H1 (cell line): Measurements from ENCODE around the gene TMUB2. TPM values are rescaled to one million over a fixed set of nuclear protein-coding genes. Genes with fewer than 3 reads are reported as not detected.

Experiments
- CTCF ChIA-PET: fragments of 300-600 bp; sonication (Branson Sonifier 250); formaldehyde crosslinking; loops from one replicate; lab custom pipeline; 2021; ENCODE audit not compliant: partially characterized antibody; lab: Charles Lee
- POLR2A ChIA-PET: fragments of 300-600 bp; sonication (Branson Sonifier 250); formaldehyde crosslinking; loops from one replicate; lab custom pipeline; 2021; ENCODE audit warnings: inconsistent platforms; ENCODE audit not compliant: partially characterized antibody; lab: Charles Lee
- DNase-seq, 2 experiments: peaks; one replicate each; pipeline versions ENCODE4 v3.0.0 to v3.0.0-alpha.2; 2010 to 2022; ENCODE audit warnings: low spot score in 2 of 2, low read depth in 1 of 2, mixed read lengths in 1 of 2
- FAIRE-seq: peaks from 2 replicates; lab custom pipeline; 2011; peaks lifted over from hg19 to GRCh38; lab: Jason Lieb, UNC
- H2AFZ ChIP-seq: 2 replicates; pipeline ENCODE4 v1.8.1; 2012; ENCODE audit warnings: low read length, inconsistent platforms
- H2AK5ac ChIP-seq: 2 replicates; pipeline ENCODE4 v1.6.1; 2013; ENCODE audit warnings: low read depth, low read length
- H2BK120ac ChIP-seq: replicated peaks from 2 replicates; pipeline ENCODE3; 2013; ENCODE audit warnings: low read depth, low read length, inconsistent platforms
- H2BK12ac ChIP-seq: 2 replicates; pipeline ENCODE4 v1.6.1; 2013; ENCODE audit warnings: low read depth, low read length
- H2BK15ac ChIP-seq: 2 replicates; pipeline ENCODE4 v1.6.1; 2013; ENCODE audit warnings: low read length
- H2BK20ac ChIP-seq: 2 replicates; pipeline ENCODE4 v1.6.1; 2013; ENCODE audit warnings: low read length
- H2BK5ac ChIP-seq: 2 replicates; pipeline ENCODE4 v1.6.1; 2013; ENCODE audit warnings: low read depth, low read length
- H3K14ac ChIP-seq: 2 replicates; pipeline ENCODE4 v1.6.1; 2013; ENCODE audit warnings: inconsistent platforms; ENCODE audit not compliant: insufficient read length
- H3K18ac ChIP-seq: 2 replicates; pipeline ENCODE4 v1.6.1; 2013; ENCODE audit warnings: low read length; ENCODE audit errors: extremely low read depth
- H3K23ac ChIP-seq: 2 replicates; pipeline ENCODE4 v1.6.1; 2013; ENCODE audit warnings: inconsistent platforms; ENCODE audit not compliant: insufficient read length
- H3K23me2 ChIP-seq: 2 replicates; pipeline ENCODE4 v1.6.1; 2013; ENCODE audit warnings: low read depth, low read length
- H3K27ac ChIP-seq: 2 replicates; pipeline ENCODE4 v1.6.1; 2011; ENCODE audit warnings: low read depth, low read length, inconsistent platforms
- H3K27me3 ChIP-seq, 4 experiments: replicated peaks in 1 of 4; 1 replicate in 1 of 4; 2 replicates in 3 of 4; pipeline versions ENCODE4 v1.6.1 to v1.8.1; 2011 to 2013; ENCODE audit warnings: low read length in 3 of 4, mild to moderate bottlenecking in 3 of 4, inconsistent platforms in 2 of 4, mixed read lengths in 2 of 4, moderate library complexity in 1 of 4; ENCODE audit not compliant: control insufficient read depth in 3 of 4, insufficient read depth in 3 of 4; ENCODE audit errors: extremely low read depth in 1 of 4
- H3K36me3 ChIP-seq, 4 experiments: 2 replicates each; pipeline versions ENCODE4 v1.6.1 to v1.8.1; 2011 to 2013; ENCODE audit warnings: mild to moderate bottlenecking in 4 of 4, low read length in 3 of 4, moderate library complexity in 2 of 4, control low read depth in 1 of 4, inconsistent platforms in 1 of 4; ENCODE audit not compliant: insufficient read depth in 4 of 4, control insufficient read depth in 2 of 4
- H3K4ac ChIP-seq: replicated peaks from 2 replicates; pipeline ENCODE3; 2013; ENCODE audit warnings: low read length, low read depth, mixed read lengths, inconsistent platforms; ENCODE audit not compliant: insufficient read length
- H3K4me1 ChIP-seq, 4 experiments: replicated peaks in 1 of 4; 1 replicate in 1 of 4; 2 replicates in 3 of 4; pipeline versions ENCODE4 v1.6.1 to v1.8.1; 2011 to 2013; ENCODE audit warnings: low read length in 3 of 4, inconsistent platforms in 2 of 4, mixed read lengths in 1 of 4; ENCODE audit not compliant: insufficient read depth in 4 of 4, control insufficient read depth in 3 of 4
- H3K4me2 ChIP-seq, 2 experiments: 2 replicates each; pipeline versions ENCODE4 v1.6.1 to v1.8.1; 2011 to 2013; ENCODE audit warnings: low read depth in 2 of 2, low read length in 2 of 2, control low read depth in 1 of 2, inconsistent platforms in 1 of 2, mild to moderate bottlenecking in 1 of 2; ENCODE audit not compliant: insufficient read depth in 1 of 2
- H3K4me3 ChIP-seq, 4 experiments: fragments of 200-600, 300-600 bp in 1 of 4; sonication (generic), shearing (Covaris generic), sonication (Bioruptor Twin) in 1 of 4; 2 replicates each; pipeline versions ENCODE4 v1.5.1 to v1.8.1; 2011 to 2016; ENCODE audit warnings: low read length in 4 of 4, low read depth in 3 of 4, control low read depth in 2 of 4, inconsistent platforms in 2 of 4, mild to moderate bottlenecking in 2 of 4, mixed read lengths in 1 of 4, moderate library complexity in 1 of 4; ENCODE audit not compliant: insufficient read depth in 2 of 4; ENCODE audit errors: extremely low read depth in 1 of 4
- H3K56ac ChIP-seq: replicated peaks from 2 replicates; pipeline ENCODE3; 2013; ENCODE audit warnings: low read depth, mild to moderate bottlenecking, mixed read lengths, low read length, inconsistent platforms; ENCODE audit not compliant: insufficient read length
- H3K79me1 ChIP-seq: 2 replicates; pipeline ENCODE4 v1.6.1; 2013; ENCODE audit warnings: low read depth, low read length, control low read depth
- H3K79me2 ChIP-seq, 2 experiments: 2 replicates each; pipeline versions ENCODE4 v1.6.1 to v1.8.1; 2012 to 2013; ENCODE audit warnings: low read length in 2 of 2, mild to moderate bottlenecking in 2 of 2, inconsistent platforms in 1 of 2; ENCODE audit not compliant: insufficient read depth in 2 of 2, control insufficient read depth in 1 of 2
- H3K9ac ChIP-seq, 4 experiments: replicated peaks in 1 of 4; 1 replicate in 1 of 4; 2 replicates in 3 of 4; pipeline versions ENCODE4 v1.6.1 to v1.8.1; 2011 to 2013; ENCODE audit warnings: low read depth in 3 of 4, low read length in 3 of 4, control low read depth in 2 of 4, mild to moderate bottlenecking in 2 of 4, moderate library complexity in 2 of 4, inconsistent platforms in 1 of 4; ENCODE audit errors: extremely low read depth in 1 of 4
- H3K9me3 ChIP-seq, 2 experiments: 2 replicates each; pipeline versions ENCODE4 v1.6.1 to v1.8.1; 2012 to 2013; ENCODE audit warnings: mild to moderate bottlenecking in 2 of 2, moderate library complexity in 2 of 2, control low read depth in 1 of 2, inconsistent platforms in 1 of 2, low read depth in 1 of 2, low read length in 1 of 2, mixed read lengths in 1 of 2; ENCODE audit not compliant: insufficient read depth in 2 of 2
- H4K20me1 ChIP-seq, 2 experiments: replicated peaks in 1 of 2; 2 replicates each; pipeline versions ENCODE3 to v1.8.1; 2011 to 2013; ENCODE audit warnings: inconsistent platforms in 2 of 2, low read length in 2 of 2, mild to moderate bottlenecking in 1 of 2; ENCODE audit not compliant: insufficient read depth in 2 of 2, control insufficient read depth in 1 of 2
- H4K5ac ChIP-seq: 2 replicates; pipeline ENCODE4 v1.6.1; 2013; ENCODE audit warnings: low read length, low read depth, mixed read lengths, inconsistent platforms; ENCODE audit not compliant: insufficient read length
- H4K8ac ChIP-seq: 2 replicates; pipeline ENCODE4 v1.8.0; 2013; ENCODE audit warnings: mild to moderate bottlenecking, moderate library complexity, low read length, inconsistent platforms; ENCODE audit not compliant: insufficient read depth; ENCODE audit errors: extremely low read depth
- H4K91ac ChIP-seq: replicated peaks from 2 replicates; pipeline ENCODE3; 2013; ENCODE audit warnings: low read length, mixed read lengths, inconsistent platforms; ENCODE audit not compliant: insufficient read length
- CBX5 ChIP-seq: fragments of 300-800, 300-1000 bp; sonication (generic); IDR thresholded peaks from 2 replicates; pipeline ENCODE4 v1.7.1; 2016; ENCODE audit warnings: antibody characterized with exemption, low read length, low read depth
- CTBP2 ChIP-seq: IDR thresholded peaks from 2 replicates; pipeline ENCODE4 v1.7.0; 2011; ENCODE audit warnings: borderline replicate concordance, mild to moderate bottlenecking, moderate library complexity, mixed read lengths, low read length; ENCODE audit not compliant: insufficient read depth, insufficient read length
- JUN ChIP-seq: IDR thresholded peaks from 2 replicates; pipeline ENCODE4 v1.6.1; 2011; ENCODE audit warnings: low read depth, mild to moderate bottlenecking, improper control_type of control experiment, low read length
- KDM1A ChIP-seq: fragments of 200-600, 300-600 bp; sonication (generic); IDR thresholded peaks from 2 replicates; pipeline ENCODE4 v1.7.1; 2016; ENCODE audit warnings: mild to moderate bottlenecking, low read length, borderline replicate concordance
- KDM5A ChIP-seq: fragments of 200-600 bp; IDR thresholded peaks from 2 replicates; pipeline ENCODE4 v1.7.1; 2012; ENCODE audit warnings: mild to moderate bottlenecking, low read length, inconsistent platforms, mixed read lengths
- SAP30 ChIP-seq: fragments of 300-600 bp; sonication (generic); IDR thresholded peaks from 2 replicates; pipeline ENCODE4 v1.7.1; 2012; ENCODE audit warnings: low read length, moderate library complexity, mild to moderate bottlenecking, inconsistent platforms; ENCODE audit not compliant: insufficient read depth, insufficient replicate concordance
- SIRT6 ChIP-seq: IDR thresholded peaks from one replicate; pipeline ENCODE4 v1.7.1; 2012; ENCODE audit warnings: low read length, inconsistent platforms
- YY1 ChIP-seq: IDR thresholded peaks from 2 replicates; pipeline ENCODE4 v1.6.1; 2011; ENCODE audit warnings: low read depth, mild to moderate bottlenecking, low read length
- WGBS, 2 experiments: shearing (Covaris generic) in 1 of 2; methylation state at CpG; one replicate each; pipeline versions ENCODE4 v1.1.6 to v1.1.7; 2013 to 2015; ENCODE audit warnings: low lambda C conversion rate in 2 of 2, mixed read lengths in 2 of 2, inconsistent platforms in 1 of 2, low coverage in 1 of 2, missing lambda C conversion rate in 1 of 2; ENCODE audit not compliant: insufficient replicate concordance in 2 of 2, insufficient coverage in 1 of 2, insufficient read length in 1 of 2; ENCODE audit errors: extremely low coverage in 1 of 2, missing lambda C conversion rate in 1 of 2; 5-methylcytosine and 5-hydroxymethylcytosine counted together
- polyA plus RNA-seq, 7 experiments: library from polyadenylated mRNA; depleted of rRNA in 3 of 7; stranded (reverse) in 5 of 7; unstranded in 2 of 7; fragments of >200 nt in 5 of 7; fragments of 200-250 nt in 2 of 7; gene quantifications; 1 replicate in 5 of 7; 2 replicates in 1 of 7; 4 replicates in 1 of 7; pipeline versions ENCODE4 v1.2.1 to v1.2.3, GENCODE V29; 2011 to 2013; ENCODE audit warnings: missing spikeins in 2 of 7, mixed read lengths in 2 of 7
- total RNA-seq: library from RNA; stranded (reverse); fragmentation: NEBNext Ultra II Directional; extraction: Animal tissue kit (Norgen Biotek cat#: 25700); gene quantifications from 2 replicates; pipeline ENCODE4 v1.2.1, GENCODE V29; 2021
- TF ChIP-seq, protein P1 (sequence below), 3 experiments: IDR thresholded peaks; 1 replicate in 2 of 3; 2 replicates in 1 of 3; pipeline versions ENCODE4 v1.5.1 to v1.6.1; 2011; ENCODE audit warnings: low read length in 3 of 3, mild to moderate bottlenecking in 3 of 3, inconsistent platforms in 2 of 3, low read depth in 1 of 3, moderate library complexity in 1 of 3; ENCODE audit not compliant: insufficient read depth in 1 of 3; ENCODE audit errors: control extremely low read depth in 1 of 3
- TF ChIP-seq, protein P2 (sequence below): IDR thresholded peaks from 2 replicates; pipeline ENCODE4 v1.6.1; 2011; ENCODE audit warnings: low read length, improper control_type of control experiment

Gene TMUB2
- total and polyA plus RNA-seq, 2 of the 8 experiments (the other 6 are each of a cell fraction or from before 2014, with no cell fraction given): 18.5 to 30.5 TPM

DNA sequence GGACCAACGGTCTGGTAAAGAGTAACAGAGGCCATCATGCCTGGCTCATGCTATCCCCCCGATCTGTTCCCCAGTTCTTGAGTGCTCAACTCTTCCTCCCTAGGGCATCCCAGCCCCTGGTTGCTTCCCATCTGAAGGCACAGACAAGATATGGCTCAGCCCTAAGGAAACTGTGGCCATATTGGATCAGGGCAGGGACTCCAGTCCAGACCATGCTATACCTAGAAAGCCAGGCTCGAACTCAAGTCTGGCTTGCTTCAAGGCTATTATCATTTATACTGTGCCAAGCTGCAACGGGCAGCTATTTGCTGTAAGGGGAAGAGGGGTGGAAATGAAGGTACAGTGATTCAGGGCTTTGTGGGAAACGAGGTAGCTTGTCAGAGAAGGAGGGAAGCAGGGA, 29.9 kb downstream of the TMUB2 start:
- H3K14ac ChIP-seq: no peak overlapping the region
- H3K23ac ChIP-seq: no peak overlapping the region
- no peak overlapping the region for H2AFZ ChIP-seq
- no peak overlapping the region for H4K8ac ChIP-seq
- H2BK20ac ChIP-seq: no peak overlapping the region
- FAIRE-seq (no peak), DNase-seq (no peak)
- H4K91ac ChIP-seq: no peak overlapping the region
- no peak overlapping the region for H3K18ac ChIP-seq
- H3K36me3 ChIP-seq: peaks cover 20 to 42% (median 31%) of the 10 kb centered on the region in 4 experiments; a peak in 7 of 8 replicates
- ChIA-PET CTCF (interaction anchor here (0.6 to 12.7 kb wide), 11 partner anchors 9 to 241 kb away, joined by 3 to 158 read pairs (median 5); partner anchors contain the start of gene GRN), POLR2A (interaction anchor here (0.7 to 8.7 kb wide), 7 partner anchors 10 to 137 kb away, joined by 3 to 78 read pairs (median 5); partner anchors contain the start of genes ATXN7L3 and RUNDC3A)
- H2BK15ac ChIP-seq: no peak overlapping the region
- H3K9ac ChIP-seq: no peak overlapping the region
- no peak overlapping the region for H2BK12ac ChIP-seq
- H3K9me3 ChIP-seq: no peaks in the 10 kb centered on the region
- no peak overlapping the region for H2AK5ac ChIP-seq
- H4K20me1 ChIP-seq: peaks cover 0 to 8% of the 10 kb centered on the region in 2 experiments
- no peak overlapping the region for H2BK5ac ChIP-seq
- peaks cover 9% of the 10 kb centered on the region for H3K79me1 ChIP-seq
- H3K27ac ChIP-seq: no peak overlapping the region
- no peak overlapping the region for H3K4ac ChIP-seq
- H2BK120ac ChIP-seq: no peak overlapping the region
- H3K79me2 ChIP-seq: peaks cover 11 to 23% of the 10 kb centered on the region in 2 experiments
- H3K4me3 ChIP-seq: no peak overlapping the region
- H3K23me2 ChIP-seq: peaks cover 16% of the 10 kb centered on the region
- no peak overlapping the region; a peak in 1 of 4 replicates for H3K4me2 ChIP-seq
- H3K4me1 ChIP-seq: peaks cover 0 to 13% (median 3%) of the 10 kb centered on the region in 4 experiments; a peak in 5 of 7 replicates
- WGBS, 2 experiments: 90% methylated on average over 5 of the region's 5 CpGs; no CpG with 5 or more reads in 1 of the 2 experiments
- H3K56ac ChIP-seq: no peak overlapping the region
- no peaks in the 10 kb centered on the region for H3K27me3 ChIP-seq
- H4K5ac ChIP-seq: no peak overlapping the region
- no peak for TF ChIP-seq SAP30
- TF ChIP-seq KDM5A: no peak
- TF ChIP-seq, protein P1, sequence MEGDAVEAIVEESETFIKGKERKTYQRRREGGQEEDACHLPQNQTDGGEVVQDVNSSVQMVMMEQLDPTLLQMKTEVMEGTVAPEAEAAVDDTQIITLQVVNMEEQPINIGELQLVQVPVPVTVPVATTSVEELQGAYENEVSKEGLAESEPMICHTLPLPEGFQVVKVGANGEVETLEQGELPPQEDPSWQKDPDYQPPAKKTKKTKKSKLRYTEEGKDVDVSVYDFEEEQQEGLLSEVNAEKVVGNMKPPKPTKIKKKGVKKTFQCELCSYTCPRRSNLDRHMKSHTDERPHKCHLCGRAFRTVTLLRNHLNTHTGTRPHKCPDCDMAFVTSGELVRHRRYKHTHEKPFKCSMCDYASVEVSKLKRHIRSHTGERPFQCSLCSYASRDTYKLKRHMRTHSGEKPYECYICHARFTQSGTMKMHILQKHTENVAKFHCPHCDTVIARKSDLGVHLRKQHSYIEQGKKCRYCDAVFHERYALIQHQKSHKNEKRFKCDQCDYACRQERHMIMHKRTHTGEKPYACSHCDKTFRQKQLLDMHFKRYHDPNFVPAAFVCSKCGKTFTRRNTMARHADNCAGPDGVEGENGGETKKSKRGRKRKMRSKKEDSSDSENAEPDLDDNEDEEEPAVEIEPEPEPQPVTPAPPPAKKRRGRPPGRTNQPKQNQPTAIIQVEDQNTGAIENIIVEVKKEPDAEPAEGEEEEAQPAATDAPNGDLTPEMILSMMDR (IDR thresholded peaks at IDR 0.05; ENCODE audit: control extremely low read depth in 1 of 3, insufficient read depth in 1 of 3, low read depth in 1 of 3, low read length in 3 of 3): no peak
- TF ChIP-seq SIRT6: no peak
- no peak for TF ChIP-seq CBX5
- TF ChIP-seq CTBP2: no peak
- TF ChIP-seq, protein P2, sequence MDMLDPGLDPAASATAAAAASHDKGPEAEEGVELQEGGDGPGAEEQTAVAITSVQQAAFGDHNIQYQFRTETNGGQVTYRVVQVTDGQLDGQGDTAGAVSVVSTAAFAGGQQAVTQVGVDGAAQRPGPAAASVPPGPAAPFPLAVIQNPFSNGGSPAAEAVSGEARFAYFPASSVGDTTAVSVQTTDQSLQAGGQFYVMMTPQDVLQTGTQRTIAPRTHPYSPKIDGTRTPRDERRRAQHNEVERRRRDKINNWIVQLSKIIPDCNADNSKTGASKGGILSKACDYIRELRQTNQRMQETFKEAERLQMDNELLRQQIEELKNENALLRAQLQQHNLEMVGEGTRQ: no peak
- TF ChIP-seq YY1: no peak
- TF ChIP-seq JUN: no peak
- TF ChIP-seq KDM1A: no peak
